ENCODE data around the gene IMMP1L. TPM values are rescaled to one million over a fixed set of nuclear protein-coding genes. Genes with fewer than 3 reads are reported as not detected.

IMMP1L gene
- total RNA-seq, 1 experiment from 2014 or later = 21.1 TPM

DNA sequence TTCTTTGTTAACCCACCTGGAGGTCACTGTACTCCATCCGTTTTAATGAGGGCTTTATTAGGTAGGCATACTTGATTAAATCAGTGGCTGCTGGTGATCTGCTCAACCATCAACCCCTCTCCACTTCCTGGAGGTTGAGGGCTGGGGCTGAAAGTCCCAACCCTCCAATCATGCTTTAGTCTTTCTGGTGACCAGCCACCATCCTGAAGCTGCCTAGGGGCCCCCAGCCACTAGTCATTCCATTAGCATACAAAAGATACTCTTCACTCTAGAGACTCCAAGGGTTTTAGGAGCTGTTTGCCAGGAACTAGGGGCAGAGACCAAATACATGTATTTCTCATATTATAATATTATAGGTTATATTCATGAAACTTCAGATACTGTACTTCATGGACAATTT, 126.3 kb downstream of the IMMP1L start:
- in situ Hi-C loops (cut with HindIII; ENCODE audit: low pct_unique_long_range_greater_than_20kb, low sequenced_read_pairs) (no loop called here), intact Hi-C loops (cut with micrococcal nuclease; ENCODE audit: unreplicated experiment) (no loop called here)
- Histone ChIP-seq H3K4me1 (ENCODE audit: control insufficient read depth, insufficient read depth, low read length) (no peaks in the 10 kb centered on the region), H3K27me3 (ENCODE audit: control insufficient read depth, insufficient read depth, low read length) (no peaks in the 10 kb centered on the region), H3K36me3 (ENCODE audit: control insufficient read depth, insufficient read depth, low read length) (no peaks in the 10 kb centered on the region), H3K4me3 (ENCODE audit: low read depth in 2 of 2, low read length in 2 of 2) (no peak overlapping the region), H3K27ac (ENCODE audit: low read length) (no peak overlapping the region), H3K9me3 (ENCODE audit: control insufficient read depth, insufficient read depth, low read depth, low read length) (no peaks in the 10 kb centered on the region)
- ChIA-PET CTCF (no interaction called here), POLR2A (no interaction called here)
- no TSS peak for BruUV-seq (replicated peaks)
- ATAC-seq (no peak), DNase-seq (ENCODE audit: low read depth, low spot score) (no peak)
- TF ChIP-seq TCF7L2 (IDR thresholded peaks at IDR 0.05; ENCODE audit: low read depth, low read length) = no peak
- TF ChIP-seq, protein P1, sequence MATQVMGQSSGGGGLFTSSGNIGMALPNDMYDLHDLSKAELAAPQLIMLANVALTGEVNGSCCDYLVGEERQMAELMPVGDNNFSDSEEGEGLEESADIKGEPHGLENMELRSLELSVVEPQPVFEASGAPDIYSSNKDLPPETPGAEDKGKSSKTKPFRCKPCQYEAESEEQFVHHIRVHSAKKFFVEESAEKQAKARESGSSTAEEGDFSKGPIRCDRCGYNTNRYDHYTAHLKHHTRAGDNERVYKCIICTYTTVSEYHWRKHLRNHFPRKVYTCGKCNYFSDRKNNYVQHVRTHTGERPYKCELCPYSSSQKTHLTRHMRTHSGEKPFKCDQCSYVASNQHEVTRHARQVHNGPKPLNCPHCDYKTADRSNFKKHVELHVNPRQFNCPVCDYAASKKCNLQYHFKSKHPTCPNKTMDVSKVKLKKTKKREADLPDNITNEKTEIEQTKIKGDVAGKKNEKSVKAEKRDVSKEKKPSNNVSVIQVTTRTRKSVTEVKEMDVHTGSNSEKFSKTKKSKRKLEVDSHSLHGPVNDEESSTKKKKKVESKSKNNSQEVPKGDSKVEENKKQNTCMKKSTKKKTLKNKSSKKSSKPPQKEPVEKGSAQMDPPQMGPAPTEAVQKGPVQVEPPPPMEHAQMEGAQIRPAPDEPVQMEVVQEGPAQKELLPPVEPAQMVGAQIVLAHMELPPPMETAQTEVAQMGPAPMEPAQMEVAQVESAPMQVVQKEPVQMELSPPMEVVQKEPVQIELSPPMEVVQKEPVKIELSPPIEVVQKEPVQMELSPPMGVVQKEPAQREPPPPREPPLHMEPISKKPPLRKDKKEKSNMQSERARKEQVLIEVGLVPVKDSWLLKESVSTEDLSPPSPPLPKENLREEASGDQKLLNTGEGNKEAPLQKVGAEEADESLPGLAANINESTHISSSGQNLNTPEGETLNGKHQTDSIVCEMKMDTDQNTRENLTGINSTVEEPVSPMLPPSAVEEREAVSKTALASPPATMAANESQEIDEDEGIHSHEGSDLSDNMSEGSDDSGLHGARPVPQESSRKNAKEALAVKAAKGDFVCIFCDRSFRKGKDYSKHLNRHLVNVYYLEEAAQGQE (IDR thresholded peaks at IDR 0.05; ENCODE audit: insufficient read depth in 1 of 2, low read depth in 2 of 2, low read length in 1 of 2) = no peak
- TF ChIP-seq POLR2AphosphoS5 (IDR thresholded peaks at IDR 0.05; ENCODE audit: low read depth, low read length) = no peak
- TF ChIP-seq SIN3A (IDR thresholded peaks at IDR 0.05; ENCODE audit: borderline replicate concordance, insufficient read depth, low read depth, low read length) = no peak
- TF ChIP-seq, protein P2, sequence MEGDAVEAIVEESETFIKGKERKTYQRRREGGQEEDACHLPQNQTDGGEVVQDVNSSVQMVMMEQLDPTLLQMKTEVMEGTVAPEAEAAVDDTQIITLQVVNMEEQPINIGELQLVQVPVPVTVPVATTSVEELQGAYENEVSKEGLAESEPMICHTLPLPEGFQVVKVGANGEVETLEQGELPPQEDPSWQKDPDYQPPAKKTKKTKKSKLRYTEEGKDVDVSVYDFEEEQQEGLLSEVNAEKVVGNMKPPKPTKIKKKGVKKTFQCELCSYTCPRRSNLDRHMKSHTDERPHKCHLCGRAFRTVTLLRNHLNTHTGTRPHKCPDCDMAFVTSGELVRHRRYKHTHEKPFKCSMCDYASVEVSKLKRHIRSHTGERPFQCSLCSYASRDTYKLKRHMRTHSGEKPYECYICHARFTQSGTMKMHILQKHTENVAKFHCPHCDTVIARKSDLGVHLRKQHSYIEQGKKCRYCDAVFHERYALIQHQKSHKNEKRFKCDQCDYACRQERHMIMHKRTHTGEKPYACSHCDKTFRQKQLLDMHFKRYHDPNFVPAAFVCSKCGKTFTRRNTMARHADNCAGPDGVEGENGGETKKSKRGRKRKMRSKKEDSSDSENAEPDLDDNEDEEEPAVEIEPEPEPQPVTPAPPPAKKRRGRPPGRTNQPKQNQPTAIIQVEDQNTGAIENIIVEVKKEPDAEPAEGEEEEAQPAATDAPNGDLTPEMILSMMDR (IDR thresholded peaks at IDR 0.05) = no peak

Other genes starting within 250 kb of the IMMP1L start
- gene DCDC1, start 139.9 kb downstream of the IMMP1L start, total RNA-seq (2021; ENCODE audit: unreplicated experiment) = not detected
- gene DNAJC24, start 139.8 kb downstream of the IMMP1L start, total RNA-seq (2021; ENCODE audit: unreplicated experiment) = 15.7 TPM
- gene ELP4, start 145 bp upstream of the IMMP1L start, total RNA-seq (2021; ENCODE audit: unreplicated experiment) = 17.2 TPM

All from Panc1 (cell line).